GM12878 (cell line): ENCODE results near the gene EIF5B. TPM values are rescaled to one million over a fixed set of nuclear protein-coding genes. Genes with fewer than 3 reads are reported as not detected.
"Not testable (repeated sequence)": the region's sequence is repeated elsewhere in the genome, so short reads cannot be mapped to it uniquely, and the experiment has no call there.

ENCODE experiments used
- ATAC-seq: fragments of 200-7000 bp; cut with Tn5 transposase; 3 replicates; pipeline ENCODE4 v1.9.1; 2020; ENCODE audit warnings: mild to moderate bottlenecking, moderate library complexity
- BruUV-seq: library from RNA; stranded (reverse); fragments of 400-500 nt; replicated peaks from 2 replicates; lab custom pipeline; 2021; lab: Mats Ljungman, UMichigan
- CTCF ChIA-PET: fragments of 300-600 bp; sonication (Branson Sonifier 250); formaldehyde crosslinking; extraction: SDS; loops from one replicate; lab custom pipeline; 2021; ENCODE audit warnings: inconsistent platforms; lab: Yijun Ruan, JAX
- POLR2A ChIA-PET: fragments of 350-600 bp; formaldehyde crosslinking; extraction: SDS; loops from one replicate; lab custom pipeline; 2021; ENCODE audit warnings: inconsistent platforms; lab: Charles Lee
- RAD21 ChIA-PET: fragments of 300-600 bp; sonication (Branson Sonifier 250); formaldehyde crosslinking; loops from one replicate; lab custom pipeline; 2023; ENCODE audit warnings: antibody characterized with exemption; ENCODE audit not compliant: unreplicated experiment; lab: Charles Lee
- SMC1A ChIA-PET: fragments of 300-600 bp; sonication (Branson Sonifier 250); formaldehyde crosslinking; loops from one replicate; lab custom pipeline; 2023; ENCODE audit not compliant: unreplicated experiment, uncharacterized antibody; lab: Charles Lee
- DNase-seq: peaks from one replicate; pipeline ENCODE4 v3.0.0-alpha.2; 2011; ENCODE audit warnings: low read depth, low spot score
- FAIRE-seq: peaks from 3 replicates; lab custom pipeline; 2011; peaks lifted over from hg19 to GRCh38; lab: Jason Lieb, UNC
- H2AFZ ChIP-seq: 2 replicates; pipeline ENCODE4 v1.6.0; 2011; ENCODE audit warnings: low read depth, low read length, control low read depth; ENCODE audit not compliant: control insufficient read depth
- H3K27ac ChIP-seq: 2 replicates; pipeline ENCODE4 v1.5.1; 2011; ENCODE audit warnings: control low read depth; ENCODE audit not compliant: control insufficient read depth, insufficient read depth
- H3K27me3 ChIP-seq, 2 experiments: replicated peaks in 1 of 2; 2 replicates each; pipeline versions ENCODE4 v1.6.0 to v1.6.1; 2011; ENCODE audit warnings: low read length in 1 of 2; ENCODE audit not compliant: control insufficient read depth in 2 of 2, insufficient read depth in 2 of 2
- H3K36me3 ChIP-seq, 2 experiments: 2 replicates each; pipeline ENCODE4 v1.5.1; 2011; ENCODE audit warnings: low read length in 1 of 2; ENCODE audit not compliant: control insufficient read depth in 2 of 2, insufficient read depth in 2 of 2
- H3K4me1 ChIP-seq: 2 replicates; pipeline ENCODE4 v1.6.1; 2011; ENCODE audit warnings: mild to moderate bottlenecking, low read length, moderate library complexity, mixed read lengths; ENCODE audit not compliant: control insufficient read depth, insufficient read depth
- H3K4me2 ChIP-seq: 2 replicates; pipeline ENCODE4 v1.6.0; 2011; ENCODE audit warnings: control low read depth; ENCODE audit not compliant: control insufficient read depth, insufficient read depth
- H3K4me3 ChIP-seq: fragments of 200-600 bp; sonication (generic); 2 replicates; pipeline ENCODE4 v1.5.1; 2016
- H3K79me2 ChIP-seq: 2 replicates; pipeline ENCODE4 v1.6.0; 2011; ENCODE audit warnings: low read length; ENCODE audit not compliant: control insufficient read depth, insufficient read depth
- H3K9ac ChIP-seq: 2 replicates; pipeline ENCODE4 v1.8.0; 2011; ENCODE audit warnings: low read length, control low read depth, mixed read lengths; ENCODE audit not compliant: control insufficient read depth, insufficient read depth
- H3K9me3 ChIP-seq: replicated peaks from 3 replicates; pipeline ENCODE4 v1.5.1; 2011; ENCODE audit warnings: mild to moderate bottlenecking, low read length; ENCODE audit not compliant: control insufficient read depth, insufficient read depth
- H4K20me1 ChIP-seq: 2 replicates; pipeline ENCODE4 v1.6.0; 2011; ENCODE audit not compliant: control insufficient read depth, insufficient read depth
- GABPA ChIP-seq: IDR thresholded peaks from 2 replicates; pipeline ENCODE4 v1.6.1; 2014; ENCODE audit warnings: antibody characterized with exemption, low read depth, mild to moderate bottlenecking, inconsistent platforms
- NRF1 ChIP-seq: conservative IDR thresholded peaks from 2 replicates; pipeline ENCODE4 v1.6.1; 2011; ENCODE audit warnings: mild to moderate bottlenecking, low read depth, low read length, improper control_type of control experiment
- WGBS: methylation state at CpG from one replicate; pipeline ENCODE4 v1.1.6; 2016; ENCODE audit warnings: low lambda C conversion rate; ENCODE audit not compliant: insufficient replicate concordance, insufficient coverage; ENCODE audit errors: missing lambda C conversion rate; 5-methylcytosine and 5-hydroxymethylcytosine counted together
- in situ Hi-C: fragments of 300-500 bp; cut with MboI; formaldehyde crosslinking; loops from 9 replicates; pipeline ENCODE4 v1.14.3; 2018; ENCODE audit warnings: mixed read lengths
- intact Hi-C: fragments of 100-400 bp; cut with micrococcal nuclease; formaldehyde crosslinking; loops from one replicate; pipeline ENCODE4 v1.14.2; 2022; ENCODE audit not compliant: unreplicated experiment
- polyA plus RNA-seq, 11 experiments: library from polyadenylated mRNA; depleted of rRNA in 4 of 11; unstranded in 6 of 11; stranded (reverse) in 5 of 11; fragments of >200 nt; fragmentation: Nextera tagmentation in 4 of 11; fragmentation: Illumina TruSeq in 1 of 11; extraction: Ambion mirVana in 4 of 11; extraction: Trizol in 1 of 11; gene quantifications; 1 replicate in 1 of 11; 2 replicates in 10 of 11; pipeline versions ENCODE4 v1.2.1 to v1.2.3, GENCODE V29; 2011 to 2016; ENCODE audit warnings: inconsistent platforms in 2 of 11, missing spikeins in 2 of 11, low read depth in 1 of 11
- total RNA-seq, 4 experiments: library from RNA; depleted of rRNA in 3 of 4; stranded (reverse); fragments of >200 nt in 3 of 4; fragmentation: Illumina TruSeq in 1 of 4; extraction: Trizol in 1 of 4; gene quantifications; 2 replicates each; pipeline versions ENCODE4 v1.2.1 to v1.2.3, GENCODE V29; 2013 to 2021
- TF ChIP-seq, protein P1 (sequence below): fragments of 450-650 bp; formaldehyde crosslinking; IDR thresholded peaks from 2 replicates; pipeline ENCODE4 v1.4.0; 2022; ENCODE audit warnings: mild to moderate bottlenecking, moderate library complexity

The EIF5B gene
- total and polyA plus RNA-seq, 10 of the 15 experiments (the other 5 are each of a cell fraction or from before 2014, with no cell fraction given) = 21.7 to 119 (median 40.8) TPM

DNA sequence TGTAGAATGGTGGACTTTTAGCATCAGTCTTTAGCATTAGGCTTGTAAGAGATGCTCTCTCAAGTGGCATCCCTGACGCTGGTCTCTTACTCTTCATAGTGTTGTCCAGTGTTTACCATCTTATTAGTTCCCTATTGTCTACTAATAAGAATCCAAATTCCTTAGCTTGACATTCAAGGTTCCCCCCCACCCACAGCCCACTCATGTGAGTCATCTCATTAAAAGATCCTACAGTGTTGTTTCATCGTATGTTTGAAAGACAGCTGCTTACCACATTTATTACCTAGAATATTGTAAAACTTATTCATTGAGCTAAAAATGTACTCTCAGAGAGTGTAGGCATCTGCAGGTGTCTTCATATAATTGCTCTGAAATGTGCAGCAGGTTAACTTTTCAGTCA, 28.5 kb downstream of the EIF5B start (continued):
- TF ChIP-seq, protein P1, sequence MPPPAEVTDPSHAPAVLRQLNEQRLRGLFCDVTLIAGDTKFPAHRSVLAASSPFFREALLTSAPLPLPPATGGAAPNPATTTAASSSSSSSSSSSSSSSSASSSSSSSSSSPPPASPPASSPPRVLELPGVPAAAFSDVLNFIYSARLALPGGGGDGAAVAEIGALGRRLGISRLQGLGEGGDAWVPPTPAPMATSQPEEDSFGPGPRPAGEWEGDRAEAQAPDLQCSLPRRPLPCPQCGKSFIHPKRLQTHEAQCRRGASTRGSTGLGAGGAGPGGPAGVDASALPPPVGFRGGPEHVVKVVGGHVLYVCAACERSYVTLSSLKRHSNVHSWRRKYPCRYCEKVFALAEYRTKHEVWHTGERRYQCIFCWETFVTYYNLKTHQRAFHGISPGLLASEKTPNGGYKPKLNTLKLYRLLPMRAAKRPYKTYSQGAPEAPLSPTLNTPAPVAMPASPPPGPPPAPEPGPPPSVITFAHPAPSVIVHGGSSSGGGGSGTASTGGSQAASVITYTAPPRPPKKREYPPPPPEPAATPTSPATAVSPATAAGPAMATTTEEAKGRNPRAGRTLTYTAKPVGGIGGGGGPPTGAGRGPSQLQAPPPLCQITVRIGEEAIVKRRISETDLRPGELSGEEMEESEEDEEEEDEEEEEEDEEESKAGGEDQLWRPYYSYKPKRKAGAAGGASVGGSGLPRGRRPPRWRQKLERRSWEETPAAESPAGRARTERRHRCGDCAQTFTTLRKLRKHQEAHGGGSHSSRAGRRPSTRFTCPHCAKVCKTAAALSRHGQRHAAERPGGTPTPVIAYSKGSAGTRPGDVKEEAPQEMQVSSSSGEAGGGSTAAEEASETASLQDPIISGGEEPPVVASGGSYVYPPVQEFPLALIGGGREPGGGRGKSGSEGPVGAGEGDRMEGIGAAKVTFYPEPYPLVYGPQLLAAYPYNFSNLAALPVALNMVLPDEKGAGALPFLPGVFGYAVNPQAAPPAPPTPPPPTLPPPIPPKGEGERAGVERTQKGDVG (CRISPR knock-in tag) = no peak
- TF ChIP-seq NRF1 = no peak
- no peak for TF ChIP-seq GABPA

DNA sequence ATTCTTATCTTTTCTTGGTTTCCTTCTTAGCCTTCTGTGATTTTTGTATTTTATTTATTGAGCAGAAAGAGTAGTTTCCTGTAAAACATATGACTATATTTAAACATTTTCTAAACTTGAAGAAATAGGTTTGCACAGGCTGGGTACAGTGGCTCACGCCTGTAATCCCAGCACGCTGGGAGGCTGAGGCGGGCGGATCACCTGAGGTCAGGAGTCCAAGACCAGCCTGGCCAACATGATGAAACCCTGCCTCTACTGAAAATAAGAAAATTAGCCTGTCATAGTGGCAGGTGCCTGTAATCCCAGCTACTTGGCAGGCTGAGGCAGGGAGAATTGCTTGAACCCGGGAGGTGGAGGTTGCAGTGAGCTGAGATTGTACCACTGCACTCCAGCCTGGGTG, 31.7 kb downstream of the EIF5B start:
- ATAC-seq, H3K9me3 ChIP-seq, FAIRE-seq, H4K20me1 ChIP-seq, RAD21 ChIA-PET, H3K4me1 ChIP-seq, in situ Hi-C loops, H3K27me3 ChIP-seq, BruUV-seq, H3K27ac ChIP-seq, H3K4me2 ChIP-seq, H3K4me3 ChIP-seq, H3K9ac ChIP-seq, DNase-seq, H2AFZ ChIP-seq, POLR2A ChIA-PET, H3K79me2 ChIP-seq, intact Hi-C loops, CTCF ChIA-PET, SMC1A ChIA-PET: not testable (repeated sequence)
- H3K36me3 ChIP-seq = peaks cover 5 to 40% of the 10 kb centered on the region in 2 experiments
- WGBS = 100% methylated on average over 5 of the region's 5 CpGs
